T-helper 22 cell (primary cell): ENCODE measurements around the gene VTI1A.

Source experiments
- DNase-seq: peaks from one replicate; pipeline ENCODE4 v3.0.0-alpha.2; 2020; ENCODE audit warnings: low read depth

Gene VTI1A

GRCh38 chr10:112546474-112546873 lies 99.5 kb downstream of the VTI1A start:
- no peak for DNase-seq

DNA sequence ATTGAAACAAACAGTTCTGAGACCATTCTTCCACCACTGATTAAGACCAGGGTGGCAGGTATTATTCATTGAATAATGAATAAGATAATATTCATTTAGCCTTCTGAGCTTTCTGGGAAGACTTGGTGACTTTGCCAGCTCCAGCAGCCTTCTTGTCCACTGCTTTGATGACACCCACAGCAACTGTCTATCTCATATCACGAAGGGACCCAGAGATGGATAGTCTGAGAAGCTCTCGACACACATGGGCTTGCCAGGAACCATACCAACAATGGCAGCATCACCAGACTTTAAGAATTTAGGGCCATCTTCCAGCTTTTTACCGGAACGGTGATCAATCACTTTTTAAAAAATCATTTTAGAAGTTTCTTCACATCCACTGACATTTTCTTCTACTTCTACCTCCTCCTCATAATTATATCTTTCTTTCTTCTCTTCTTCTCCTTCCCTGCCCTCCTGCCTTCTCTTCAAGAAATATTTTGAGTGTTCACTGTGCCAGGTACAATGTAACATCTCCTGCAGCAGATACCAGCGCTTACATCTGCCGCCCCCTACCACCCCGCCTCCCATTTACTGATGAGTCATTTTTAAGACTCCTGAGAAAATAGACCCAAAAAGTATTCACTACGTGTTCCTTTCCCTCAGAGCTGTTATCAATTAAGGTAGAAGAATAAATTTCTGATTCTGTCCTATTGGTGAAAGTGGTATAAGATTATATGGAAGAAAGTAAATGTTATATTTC lies 101.7 kb downstream of the VTI1A start:
- DNase-seq: no peak

GRCh38 chr10:112552593-112553110 lies 105.6 kb downstream of the VTI1A start:
- DNase-seq: no peak

GRCh38 chr10:112553315-112553714 lies 106.3 kb downstream of the VTI1A start:
- DNase-seq: no peak

DNA sequence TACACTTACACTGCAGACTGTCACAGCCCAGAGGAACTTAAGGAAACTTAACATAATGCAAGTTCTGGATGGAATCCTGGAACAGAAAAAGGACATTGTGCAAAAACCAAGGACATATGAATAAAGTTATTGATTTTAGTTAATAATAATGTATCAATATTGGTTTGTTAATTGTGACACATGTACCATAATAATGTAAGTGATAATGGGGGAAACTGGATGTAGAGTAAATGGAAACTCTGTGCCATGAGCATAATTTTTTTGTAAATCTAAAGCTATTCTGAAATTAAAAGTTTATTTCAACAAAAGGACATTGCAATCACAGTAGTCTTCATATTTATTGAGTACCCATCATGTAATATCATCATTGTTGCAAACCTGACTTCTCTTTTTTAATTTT lies 107.2 kb downstream of the VTI1A start:
- DNase-seq: no peak

- DNase-seq: no peak
Measured at GRCh38 chr10:112557197-112557596, 110.2 kb downstream of the VTI1A start.

DNA sequence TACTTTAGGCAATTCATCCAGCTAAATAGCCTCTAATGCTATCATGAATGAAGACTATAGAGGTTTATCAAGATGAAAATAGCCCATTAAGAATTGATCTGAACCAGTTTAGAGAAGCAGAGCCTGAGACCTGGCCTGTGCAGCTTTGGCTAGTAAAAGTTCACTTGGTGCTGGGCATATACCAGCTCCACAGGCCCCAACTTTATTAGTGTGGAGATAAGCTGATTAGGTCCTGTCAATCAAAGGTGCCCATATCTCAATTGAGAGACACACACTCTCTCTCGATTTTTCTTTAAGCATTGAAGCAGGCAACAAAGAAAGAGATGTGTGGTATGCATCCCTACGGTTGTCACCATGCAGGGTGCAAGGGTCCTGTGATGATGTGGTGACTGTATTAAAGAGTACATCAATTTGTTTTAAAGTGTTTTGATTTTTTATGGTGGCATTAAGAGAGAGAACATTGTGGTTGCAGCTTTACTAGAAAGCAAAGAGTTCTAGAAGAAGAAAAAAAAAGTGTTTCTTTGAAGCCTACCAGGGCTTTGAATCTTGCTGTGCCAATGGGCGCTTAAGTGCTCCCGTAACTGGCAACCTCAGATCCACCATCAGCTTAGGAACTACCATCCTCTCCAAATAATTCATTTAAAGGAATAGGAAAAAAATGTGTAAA lies 111.6 kb downstream of the VTI1A start:
- DNase-seq: no peak

DNA sequence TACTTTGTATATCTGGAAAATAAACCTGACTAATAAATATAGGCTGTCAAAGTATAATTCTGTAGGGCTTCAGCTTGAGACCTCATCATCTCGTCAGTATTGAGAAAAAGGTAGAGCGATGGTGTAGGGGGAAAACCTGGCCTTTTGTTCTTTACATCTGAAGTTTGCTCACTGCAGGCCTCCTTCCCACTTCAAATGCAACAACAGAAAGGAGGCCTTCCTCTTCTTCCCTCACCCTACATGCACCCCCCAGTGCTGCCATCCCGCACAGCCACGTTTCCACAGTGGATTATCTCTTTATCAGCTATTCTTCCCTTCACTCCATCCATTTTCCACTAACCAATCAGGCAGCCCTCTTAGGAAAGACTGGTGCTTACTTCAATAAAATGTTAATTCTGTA lies 112.3 kb downstream of the VTI1A start:
- DNase-seq: no peak

- no peak for DNase-seq
Measured at GRCh38 chr10:112562122-112562521, 115.1 kb downstream of the VTI1A start.

- no peak for DNase-seq
Measured at GRCh38 chr10:112562809-112563663, 116.0 kb downstream of the VTI1A start.

DNA sequence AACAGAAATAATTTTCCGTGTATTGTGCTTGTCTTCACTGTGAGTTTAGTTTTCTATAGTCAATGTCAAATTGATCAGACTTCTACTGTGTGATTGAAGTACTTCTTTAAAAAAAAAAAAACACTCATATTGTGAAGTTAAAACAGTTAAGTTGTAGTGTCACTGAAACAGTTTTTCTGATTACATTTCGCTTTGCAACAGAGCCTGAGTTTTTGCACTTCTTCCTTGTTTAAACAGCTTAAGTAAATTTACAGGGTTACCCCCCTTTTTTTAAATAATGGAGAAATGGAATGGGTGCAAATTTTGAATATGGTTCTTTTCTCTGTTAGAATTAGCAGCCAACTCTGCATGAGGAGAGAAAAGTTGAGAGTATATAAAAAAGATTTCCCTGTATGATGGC lies 117.3 kb downstream of the VTI1A start:
- no peak for DNase-seq

DNA sequence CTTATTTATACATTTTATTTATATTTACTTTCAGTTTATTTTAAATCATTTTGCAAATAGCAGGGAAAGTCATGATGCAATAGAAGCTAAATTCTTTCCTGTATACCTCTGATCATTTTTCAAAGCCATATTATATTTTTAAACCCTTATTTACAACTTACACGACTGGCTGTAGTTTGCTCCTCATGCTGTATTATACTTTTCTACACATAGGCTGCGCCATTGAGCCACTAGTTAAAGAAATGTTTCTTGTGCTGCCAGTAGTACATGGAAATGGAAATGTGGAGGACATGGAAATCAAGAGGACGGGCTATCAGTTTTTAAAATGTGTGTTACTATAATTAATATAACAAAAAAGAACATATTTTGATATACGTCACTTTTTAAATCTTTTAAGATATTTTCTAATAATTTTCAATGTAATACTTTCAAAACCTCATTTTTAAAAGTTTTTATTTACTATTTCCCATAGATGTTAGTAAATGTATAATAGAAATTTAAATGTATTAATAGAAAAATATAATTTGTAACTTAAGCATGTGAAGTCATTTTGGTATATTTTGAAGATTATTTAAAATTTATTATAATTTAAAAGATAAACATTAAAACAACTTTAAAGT lies 118.5 kb downstream of the VTI1A start:
- DNase-seq: no peak

GRCh38 chr10:112570585-112570984 lies 123.6 kb downstream of the VTI1A start:
- DNase-seq: no peak

GRCh38 chr10:112579578-112579977 lies 132.6 kb downstream of the VTI1A start:
- DNase-seq: no peak

- no peak for DNase-seq
Measured at GRCh38 chr10:112580267-112580666, 133.3 kb downstream of the VTI1A start.

- no peak for DNase-seq
Measured at GRCh38 chr10:112581921-112582320, 134.9 kb downstream of the VTI1A start.

DNA sequence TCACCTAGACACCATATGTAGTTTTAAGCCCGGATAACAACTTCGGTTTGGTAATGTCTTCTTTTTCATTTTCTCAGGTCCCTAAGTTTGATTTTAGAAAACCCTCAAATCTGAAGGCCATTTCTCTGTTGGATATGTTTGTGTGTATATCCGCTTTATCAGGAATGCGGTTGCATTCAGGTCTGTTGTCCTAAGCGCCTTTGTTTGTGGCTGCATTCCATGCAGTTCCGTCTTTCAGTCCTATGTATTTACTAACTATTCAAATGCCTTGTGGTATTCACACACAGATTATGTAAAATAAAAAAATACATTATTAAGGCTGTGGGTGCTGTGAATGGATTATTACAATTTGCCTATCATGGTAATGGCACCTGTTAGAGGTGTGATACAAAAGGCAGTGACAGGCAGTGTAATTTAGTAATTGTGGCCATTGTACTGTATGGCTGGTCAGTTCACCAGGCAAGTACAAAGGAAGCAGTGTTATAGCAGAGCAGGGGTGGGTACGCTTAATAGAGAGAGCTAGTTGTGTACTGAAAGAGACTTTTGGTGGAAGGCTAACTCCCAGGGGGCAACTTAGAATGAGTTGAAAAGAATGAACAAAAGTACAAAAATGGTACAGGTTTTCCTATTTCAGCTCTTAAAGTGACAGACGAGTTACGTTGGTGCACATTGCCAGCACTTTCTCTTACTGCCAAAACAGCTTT lies 136.4 kb downstream of the VTI1A start:
- no peak for DNase-seq

GRCh38 chr10:112584276-112584675 lies 137.3 kb downstream of the VTI1A start:
- no peak for DNase-seq

DNA sequence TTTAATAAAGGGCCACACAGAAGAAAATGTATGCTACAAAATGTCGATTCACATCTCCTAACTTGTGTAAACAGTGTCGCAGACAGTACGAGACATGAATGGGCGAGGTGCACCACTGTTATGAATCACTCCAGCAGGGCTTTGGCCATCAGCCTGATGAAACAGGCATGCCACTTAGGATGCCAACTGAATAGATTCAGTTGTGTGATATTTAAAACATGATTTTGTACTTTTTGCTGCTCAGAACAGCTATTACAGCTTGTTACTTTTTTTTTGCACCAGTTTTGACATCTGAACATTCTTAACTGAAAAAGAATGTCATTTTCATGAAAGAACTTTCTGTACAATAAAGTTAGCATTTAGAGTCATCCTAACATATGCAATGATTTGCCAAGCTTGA lies 138.1 kb downstream of the VTI1A start:
- DNase-seq: no peak

- DNase-seq: no peak
Measured at GRCh38 chr10:112585960-112586359, 138.9 kb downstream of the VTI1A start.

GRCh38 chr10:112587729-112588128 lies 140.7 kb downstream of the VTI1A start:
- DNase-seq: no peak
